ENCODE data around the gene PAK6. TPM values are rescaled to one million over a fixed set of nuclear protein-coding genes. Genes with fewer than 3 reads are reported as not detected.

Gene PAK6
- total RNA-seq, 1 experiment from 2014 or later, result 0.45 TPM

DNA sequence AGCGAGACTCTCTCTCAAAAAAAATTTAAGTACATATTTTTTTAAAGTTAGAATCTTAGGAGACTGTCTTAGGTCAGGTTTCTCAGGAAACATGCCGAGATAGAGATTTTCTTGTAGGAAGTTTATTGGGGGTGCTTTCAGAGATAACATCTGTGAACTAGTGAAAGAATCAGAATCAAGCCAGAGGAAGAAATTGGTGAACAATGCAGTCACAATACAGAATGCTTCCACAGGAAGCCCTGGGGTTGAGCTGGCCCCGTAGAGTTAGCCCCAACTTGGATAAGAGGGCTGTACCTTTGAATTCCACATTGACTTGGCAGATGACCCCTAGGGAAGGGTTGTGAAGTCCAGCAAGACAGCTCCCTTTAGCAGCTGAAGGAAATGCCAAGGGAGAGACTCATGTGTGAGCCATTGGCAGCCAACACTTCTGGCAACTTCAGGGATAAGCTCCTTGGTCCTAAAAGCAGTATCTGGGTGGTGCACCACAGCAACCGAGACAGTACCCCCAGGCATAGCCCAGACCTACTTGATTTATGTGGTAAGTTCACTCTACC is 75.9 kb downstream of the PAK6 start:
- H3K79me2 ChIP-seq (ENCODE audit: low read length), result no peaks in the 10 kb centered on the region
- no peak for DNase-seq
- no peaks in the 10 kb centered on the region for H3K9me2 ChIP-seq (replicated peaks; ENCODE audit: insufficient read depth, low read length)
- H3K27ac ChIP-seq (ENCODE audit: low read length), result no peak overlapping the region
- H2AFZ ChIP-seq (ENCODE audit: low read length), result no peak overlapping the region
- no peak overlapping the region for H3K4me3 ChIP-seq (ENCODE audit: low read length)
- H3K4me1 ChIP-seq (ENCODE audit: low read length), result peaks cover 9% of the 10 kb centered on the region
- H3K9ac ChIP-seq (ENCODE audit: low read length), result no peak overlapping the region
- no peaks in the 10 kb centered on the region for H3K27me3 ChIP-seq (ENCODE audit: low read length)
- no peaks in the 10 kb centered on the region for H3K9me3 ChIP-seq (ENCODE audit: low read length)
- H3K36me3 ChIP-seq (ENCODE audit: insufficient read depth, low read length), result no peaks in the 10 kb centered on the region
- H4K20me1 ChIP-seq (ENCODE audit: insufficient read depth, low read depth, low read length), result no peaks in the 10 kb centered on the region
- no peak overlapping the region for H3K4me2 ChIP-seq (ENCODE audit: low read depth, low read length, poor library complexity, severe bottlenecking)

DNA sequence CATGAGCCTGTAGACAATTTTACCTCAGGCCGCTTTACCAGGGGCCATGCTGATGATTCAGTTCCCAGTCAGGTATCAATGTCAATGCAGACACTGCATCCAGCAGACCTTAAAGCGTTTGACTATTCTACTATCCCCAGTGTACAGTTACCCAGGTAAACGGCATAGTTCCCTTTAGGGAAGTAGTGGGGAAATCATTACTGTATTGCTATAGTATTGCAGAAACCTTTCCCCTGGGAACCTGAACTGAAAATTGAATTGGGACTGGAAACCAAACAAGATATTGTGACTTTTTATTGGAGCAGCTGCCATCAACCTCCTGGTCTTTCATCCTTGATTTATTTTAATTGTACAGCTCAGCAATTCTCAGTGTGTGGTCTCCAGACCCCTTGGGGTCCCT is 78.1 kb downstream of the PAK6 start:
- H4K20me1 ChIP-seq (ENCODE audit: insufficient read depth, low read depth, low read length), result no peaks in the 10 kb centered on the region
- DNase-seq, result no peak
- no peak overlapping the region for H2AFZ ChIP-seq (ENCODE audit: low read length)
- peaks cover 16% of the 10 kb centered on the region for H3K4me1 ChIP-seq (ENCODE audit: low read length)
- no peak overlapping the region for H3K9ac ChIP-seq (ENCODE audit: low read length)
- no peaks in the 10 kb centered on the region for H3K9me3 ChIP-seq (ENCODE audit: low read length)
- H3K79me2 ChIP-seq (ENCODE audit: low read length), result no peaks in the 10 kb centered on the region
- H3K36me3 ChIP-seq (ENCODE audit: insufficient read depth, low read length), result no peaks in the 10 kb centered on the region
- no peak overlapping the region for H3K4me2 ChIP-seq (ENCODE audit: low read depth, low read length, poor library complexity, severe bottlenecking)
- H3K9me2 ChIP-seq (replicated peaks; ENCODE audit: insufficient read depth, low read length), result no peaks in the 10 kb centered on the region
- H3K27me3 ChIP-seq (ENCODE audit: low read length), result no peaks in the 10 kb centered on the region
- H3K27ac ChIP-seq (ENCODE audit: low read length), result no peak overlapping the region
- H3K4me3 ChIP-seq (ENCODE audit: low read length), result no peak overlapping the region

DNA sequence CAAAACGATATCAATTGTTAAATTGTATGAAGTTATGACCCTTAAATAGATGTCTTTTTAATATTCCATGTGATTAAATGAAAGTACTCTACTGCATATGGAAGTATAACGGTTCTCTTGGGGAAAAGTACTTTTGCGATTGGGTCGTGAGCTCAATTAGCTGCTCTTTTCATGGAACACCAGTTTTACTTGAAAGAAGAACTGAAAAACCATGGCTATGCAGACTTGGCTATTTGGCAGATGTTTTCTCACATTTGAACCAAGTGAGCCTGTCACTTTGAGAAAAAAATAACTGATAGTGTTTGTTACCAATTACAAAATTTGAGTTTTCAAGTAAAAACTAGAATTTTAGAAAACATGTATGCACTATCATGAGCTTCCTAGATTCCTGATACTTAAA is 78.7 kb downstream of the PAK6 start:
- no peak overlapping the region for H3K27ac ChIP-seq (ENCODE audit: low read length)
- DNase-seq, result no peak
- H3K4me2 ChIP-seq (ENCODE audit: low read depth, low read length, poor library complexity, severe bottlenecking), result no peak overlapping the region
- no peaks in the 10 kb centered on the region for H3K9me2 ChIP-seq (replicated peaks; ENCODE audit: insufficient read depth, low read length)
- H3K36me3 ChIP-seq (ENCODE audit: insufficient read depth, low read length), result no peaks in the 10 kb centered on the region
- H3K4me1 ChIP-seq (ENCODE audit: low read length), result peaks cover 16% of the 10 kb centered on the region
- no peaks in the 10 kb centered on the region for H3K9me3 ChIP-seq (ENCODE audit: low read length)
- no peaks in the 10 kb centered on the region for H3K79me2 ChIP-seq (ENCODE audit: low read length)
- no peaks in the 10 kb centered on the region for H4K20me1 ChIP-seq (ENCODE audit: insufficient read depth, low read depth, low read length)
- no peaks in the 10 kb centered on the region for H3K27me3 ChIP-seq (ENCODE audit: low read length)
- no peak overlapping the region for H3K4me3 ChIP-seq (ENCODE audit: low read length)
- H2AFZ ChIP-seq (ENCODE audit: low read length), result no peak overlapping the region
- H3K9ac ChIP-seq (ENCODE audit: low read length), result no peak overlapping the region

DNA sequence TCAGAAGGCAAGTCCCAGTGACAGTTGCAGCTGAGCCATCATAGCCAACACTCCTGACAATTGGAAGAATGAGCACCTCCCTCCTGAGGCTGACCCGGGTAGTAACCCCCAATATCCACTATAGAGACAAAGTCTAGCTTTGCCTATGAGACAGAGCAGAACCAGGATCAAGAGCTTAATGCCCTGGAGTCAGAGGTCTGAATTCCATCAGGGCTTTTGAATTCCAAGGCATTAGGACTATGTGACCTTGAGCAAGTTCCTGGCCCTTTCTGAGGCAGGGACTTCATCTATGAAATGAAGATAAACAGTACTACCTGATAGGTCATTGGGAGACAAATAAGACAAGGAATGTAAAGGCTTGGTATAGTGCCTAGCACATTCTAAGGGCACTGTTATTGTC is 81.5 kb downstream of the PAK6 start:
- H3K36me3 ChIP-seq (ENCODE audit: insufficient read depth, low read length), result no peaks in the 10 kb centered on the region
- no peak overlapping the region for H3K4me3 ChIP-seq (ENCODE audit: low read length)

DNA sequence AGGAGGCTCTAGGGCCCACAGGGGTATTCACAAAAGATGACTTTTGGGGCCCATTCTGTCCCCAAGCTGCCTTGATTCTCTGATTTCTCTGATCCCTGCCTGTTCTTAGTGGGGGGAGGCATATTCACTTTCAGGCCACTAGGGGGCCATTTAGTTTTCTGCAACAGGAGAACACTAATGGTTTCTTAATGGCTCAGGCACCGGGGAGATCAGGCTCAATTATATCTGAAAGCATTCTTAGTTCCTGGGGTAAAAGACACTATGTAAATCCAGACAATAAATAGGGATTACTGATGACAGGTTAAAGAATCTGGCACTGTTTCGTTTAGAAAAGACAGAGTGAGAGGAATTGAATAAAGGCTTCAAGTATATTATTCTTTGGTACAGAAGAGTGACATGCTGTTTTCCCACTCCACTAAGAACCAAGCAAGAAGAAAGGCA is 82.1 kb downstream of the PAK6 start:
- Histone ChIP-seq H3K4me2 (ENCODE audit: low read depth, low read length, poor library complexity, severe bottlenecking) (no peak overlapping the region), H3K27ac (ENCODE audit: low read length) (no peak overlapping the region), H3K36me3 (ENCODE audit: insufficient read depth, low read length) (no peaks in the 10 kb centered on the region), H3K4me3 (ENCODE audit: low read length) (no peak overlapping the region), H3K9me3 (ENCODE audit: low read length) (no peaks in the 10 kb centered on the region), H2AFZ (ENCODE audit: low read length) (no peak overlapping the region), H3K9me2 (replicated peaks; ENCODE audit: insufficient read depth, low read length) (no peaks in the 10 kb centered on the region), H3K4me1 (ENCODE audit: low read length) (peaks cover 25% of the 10 kb centered on the region), H4K20me1 (ENCODE audit: insufficient read depth, low read depth, low read length) (peaks cover 4% of the 10 kb centered on the region; the same call in 1 of the 2 replicates), H3K9ac (ENCODE audit: low read length) (no peak overlapping the region), H3K79me2 (ENCODE audit: low read length) (no peaks in the 10 kb centered on the region), H3K27me3 (ENCODE audit: low read length) (no peaks in the 10 kb centered on the region; the same call in 1 of the 2 replicates)
- DNase-seq, result peak; percentile 90

More for the DNA sequence above, 81.5 kb downstream of the PAK6 start:
- Histone ChIP-seq H3K9me3 (ENCODE audit: low read length) (no peaks in the 10 kb centered on the region), H3K9me2 (replicated peaks; ENCODE audit: insufficient read depth, low read length) (no peaks in the 10 kb centered on the region), H3K27me3 (ENCODE audit: low read length) (no peaks in the 10 kb centered on the region; the same call in 1 of the 2 replicates), H3K27ac (ENCODE audit: low read length) (no peak overlapping the region), H2AFZ (ENCODE audit: low read length) (no peak overlapping the region), H3K4me2 (ENCODE audit: low read depth, low read length, poor library complexity, severe bottlenecking) (no peak overlapping the region), H3K9ac (ENCODE audit: low read length) (no peak overlapping the region), H3K79me2 (ENCODE audit: low read length) (no peaks in the 10 kb centered on the region), H4K20me1 (ENCODE audit: insufficient read depth, low read depth, low read length) (peaks cover 4% of the 10 kb centered on the region; the same call in 1 of the 2 replicates), H3K4me1 (ENCODE audit: low read length) (peaks cover 25% of the 10 kb centered on the region)
- no peak for DNase-seq

DNA sequence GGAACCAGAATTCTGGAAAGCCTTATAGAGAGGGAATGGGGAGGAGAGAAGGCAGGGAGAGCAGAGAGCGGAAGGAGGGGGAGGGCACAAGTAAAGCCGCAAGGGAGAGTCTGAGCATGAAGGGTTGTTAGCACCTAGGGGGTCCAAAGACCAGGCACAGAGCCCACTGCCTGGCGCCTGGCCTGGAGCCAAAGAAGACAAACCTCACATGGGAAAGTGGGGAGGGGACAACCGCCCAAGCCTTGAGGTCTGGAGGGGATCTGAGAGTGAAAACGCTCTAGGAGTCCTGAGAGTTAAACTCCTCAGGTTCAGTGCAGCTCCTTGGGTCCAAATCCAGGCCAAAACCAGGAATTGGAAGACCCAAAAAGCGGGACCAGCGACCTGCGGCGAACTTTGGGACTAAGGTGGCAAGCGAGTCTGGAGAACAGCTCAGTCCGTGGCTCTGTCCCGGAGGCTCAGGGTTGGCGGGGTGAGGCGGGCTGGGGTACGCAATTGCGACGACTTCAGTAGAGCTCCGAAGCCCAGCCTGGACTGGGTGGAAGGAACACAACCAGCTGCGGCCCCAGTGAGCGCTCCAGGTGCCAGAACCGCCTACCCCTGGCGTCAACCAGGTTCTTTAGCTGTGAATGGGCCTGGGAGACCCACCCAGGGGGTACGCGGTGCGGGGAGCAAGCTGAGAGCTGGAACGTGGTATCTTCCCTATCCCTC is 83.8 kb downstream of the PAK6 start:
- peak overlapping the region; percentile 36; the same call in 1 of the 2 replicates for H3K4me3 ChIP-seq (ENCODE audit: low read length)
- no peaks in the 10 kb centered on the region; the same call in 1 of the 2 replicates for H3K27me3 ChIP-seq (ENCODE audit: low read length)
- H3K4me2 ChIP-seq (ENCODE audit: low read depth, low read length, poor library complexity, severe bottlenecking), result peak overlapping the region; percentile 55
- no peaks in the 10 kb centered on the region for H3K36me3 ChIP-seq (ENCODE audit: insufficient read depth, low read length)
- H3K79me2 ChIP-seq (ENCODE audit: low read length), result no peaks in the 10 kb centered on the region
- H2AFZ ChIP-seq (ENCODE audit: low read length), result no peak overlapping the region
- peaks cover 25% of the 10 kb centered on the region for H3K4me1 ChIP-seq (ENCODE audit: low read length)
- H3K9ac ChIP-seq (ENCODE audit: low read length), result no peak overlapping the region
- DNase-seq, result no peak
- no peaks in the 10 kb centered on the region for H3K9me3 ChIP-seq (ENCODE audit: low read length)
- no peak overlapping the region for H3K27ac ChIP-seq (ENCODE audit: low read length)
- H3K9me2 ChIP-seq (replicated peaks; ENCODE audit: insufficient read depth, low read length), result no peaks in the 10 kb centered on the region
- peaks cover 4% of the 10 kb centered on the region; the same call in 1 of the 2 replicates for H4K20me1 ChIP-seq (ENCODE audit: insufficient read depth, low read depth, low read length)

DNA sequence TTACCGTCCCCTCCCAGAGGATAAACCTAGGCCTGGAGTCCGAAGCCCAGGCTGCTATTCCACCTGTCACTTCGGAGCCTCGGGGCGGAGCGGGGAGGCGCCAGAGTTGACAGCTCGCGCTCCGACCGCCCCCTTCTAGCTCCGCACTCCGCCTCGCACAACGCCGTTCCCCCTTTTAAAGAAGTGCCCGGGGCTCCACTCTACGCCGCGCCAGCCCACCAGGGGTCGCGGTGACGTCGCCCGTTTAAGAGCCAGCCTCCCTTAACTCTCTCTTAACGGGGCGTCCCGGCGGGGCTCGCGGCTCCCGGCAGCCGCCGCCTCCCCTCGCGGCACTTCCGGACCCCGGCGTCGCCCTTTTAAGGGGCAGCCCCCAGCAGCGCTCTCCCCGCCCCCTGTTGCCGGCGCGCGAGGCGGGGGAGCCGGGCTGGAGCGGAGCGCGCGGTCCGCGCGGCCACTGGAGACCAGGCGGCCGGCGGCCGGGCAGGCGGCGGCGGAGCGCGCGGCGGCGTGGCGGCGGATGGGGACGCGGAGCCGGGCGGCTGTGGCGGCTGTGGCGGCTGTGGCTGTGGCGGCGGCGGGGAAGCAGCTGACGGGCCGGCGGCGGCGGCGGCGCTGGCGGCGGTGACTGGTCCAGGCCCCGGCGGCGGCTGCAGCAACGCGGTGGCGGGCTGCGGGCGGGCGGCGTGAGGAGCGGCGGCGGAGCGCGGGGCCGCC is 84.5 kb downstream of the PAK6 start, which contains the start of gene INAFM2:
INAFM2 (plus strand) TSS at position 454 of the 714 bp plus-strand sequence. CDS start 364 bp downstream, outside the sequence.
- Histone ChIP-seq H3K4me3 (ENCODE audit: low read length) (peak within 1 kb of the TSS; percentile 65), H3K9ac (ENCODE audit: low read length) (peak within 1 kb of the TSS; percentile 67), H3K4me2 (ENCODE audit: low read depth, low read length, poor library complexity, severe bottlenecking) (peak within 1 kb of the TSS; percentile 64), H3K9me2 (replicated peaks; ENCODE audit: insufficient read depth, low read length) (no peaks in the 10 kb centered on the region), H3K4me1 (ENCODE audit: low read length) (peaks cover 25% of the 10 kb centered on the region), H3K9me3 (ENCODE audit: low read length) (no peaks in the 10 kb centered on the region), H4K20me1 (ENCODE audit: insufficient read depth, low read depth, low read length) (peaks cover 4% of the 10 kb centered on the region; the same call in 1 of the 2 replicates), H2AFZ (ENCODE audit: low read length) (no peak within 1 kb of the TSS), H3K27ac (ENCODE audit: low read length) (no peak within 1 kb of the TSS), H3K27me3 (ENCODE audit: low read length) (no peaks in the 10 kb centered on the region; the same call in 1 of the 2 replicates), H3K36me3 (ENCODE audit: insufficient read depth, low read length) (no peaks in the 10 kb centered on the region), H3K79me2 (ENCODE audit: low read length) (no peaks in the 10 kb centered on the region)
- peak; percentile 98 for DNase-seq
